GM23248 (cell line): ENCODE data around the gene MATR3.

ENCODE experiments used
- EZH2 ChIP-seq: fragments of 200-600 bp; sonication (generic); IDR thresholded peaks from 2 replicates; pipeline ENCODE4 v1.6.1; 2018; ENCODE audit warnings: antibody characterized with exemption, mild to moderate bottlenecking; ENCODE audit not compliant: insufficient read depth, poor library complexity, severe bottlenecking
- EZH2phosphoT487 ChIP-seq: fragments of 200-600 bp; sonication (generic); IDR thresholded peaks from 2 replicates; pipeline ENCODE4 v1.6.1; 2018; ENCODE audit warnings: antibody characterized with exemption, moderate library complexity, mild to moderate bottlenecking, low read depth; ENCODE audit not compliant: insufficient read depth

- TF ChIP-seq EZH2phosphoT487 (no peak), EZH2 (no peak)
Observed at GRCh38 chr5:139275536-139275935, 18.0 kb upstream of the MATR3 start.
